ENCODE measurements around the gene LRFN2.

DNA sequence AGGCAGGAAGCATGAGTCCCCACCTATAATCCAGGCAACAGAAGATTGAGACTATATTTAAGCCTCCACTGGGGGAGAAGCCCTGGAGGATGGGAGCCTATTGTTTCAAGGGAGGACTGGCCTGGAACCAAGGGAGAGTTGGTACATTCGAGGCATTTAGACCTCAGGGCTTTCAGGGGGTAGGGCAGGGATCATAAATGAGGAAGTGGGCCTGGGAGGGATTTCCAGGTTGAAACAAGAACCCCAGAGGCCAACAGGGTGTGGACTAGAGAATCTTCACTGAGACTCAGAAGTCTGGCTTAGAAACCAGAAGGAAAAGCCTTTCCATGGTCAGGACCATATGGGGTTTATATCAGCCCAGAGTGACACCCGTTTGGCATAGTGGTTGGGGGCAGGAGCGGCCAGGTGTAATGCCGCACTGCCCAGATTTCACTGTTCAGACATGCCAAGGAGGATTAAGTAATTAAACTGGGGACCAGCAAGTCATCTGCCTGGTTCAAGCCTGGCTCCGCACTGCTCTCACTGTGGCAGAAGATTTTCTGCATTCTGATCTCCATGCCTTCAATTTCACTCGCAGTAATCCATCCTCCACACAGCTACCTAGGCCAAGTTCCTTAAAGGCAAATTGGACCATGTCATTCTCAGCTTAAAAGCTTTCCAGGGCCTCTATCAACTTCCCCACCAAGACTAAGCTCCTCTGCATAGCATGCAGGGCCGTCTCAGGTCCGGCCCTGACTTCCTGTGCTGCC lies 17.8 kb downstream of the LRFN2 start:
- TF ChIP-seq, protein P1, sequence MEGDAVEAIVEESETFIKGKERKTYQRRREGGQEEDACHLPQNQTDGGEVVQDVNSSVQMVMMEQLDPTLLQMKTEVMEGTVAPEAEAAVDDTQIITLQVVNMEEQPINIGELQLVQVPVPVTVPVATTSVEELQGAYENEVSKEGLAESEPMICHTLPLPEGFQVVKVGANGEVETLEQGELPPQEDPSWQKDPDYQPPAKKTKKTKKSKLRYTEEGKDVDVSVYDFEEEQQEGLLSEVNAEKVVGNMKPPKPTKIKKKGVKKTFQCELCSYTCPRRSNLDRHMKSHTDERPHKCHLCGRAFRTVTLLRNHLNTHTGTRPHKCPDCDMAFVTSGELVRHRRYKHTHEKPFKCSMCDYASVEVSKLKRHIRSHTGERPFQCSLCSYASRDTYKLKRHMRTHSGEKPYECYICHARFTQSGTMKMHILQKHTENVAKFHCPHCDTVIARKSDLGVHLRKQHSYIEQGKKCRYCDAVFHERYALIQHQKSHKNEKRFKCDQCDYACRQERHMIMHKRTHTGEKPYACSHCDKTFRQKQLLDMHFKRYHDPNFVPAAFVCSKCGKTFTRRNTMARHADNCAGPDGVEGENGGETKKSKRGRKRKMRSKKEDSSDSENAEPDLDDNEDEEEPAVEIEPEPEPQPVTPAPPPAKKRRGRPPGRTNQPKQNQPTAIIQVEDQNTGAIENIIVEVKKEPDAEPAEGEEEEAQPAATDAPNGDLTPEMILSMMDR (conservative IDR thresholded peaks at IDR 0.05; ENCODE audit: low read depth, low read length) = no peak
- no peak for TF ChIP-seq EZH2 (IDR thresholded peaks at IDR 0.05; ENCODE audit: borderline replicate concordance, low read depth, low read length, poor library complexity, severe bottlenecking)
